K562 (cell line): ENCODE data around the gene SLCO2A1. TPM values are rescaled to one million over a fixed set of nuclear protein-coding genes. Genes with fewer than 3 reads are reported as not detected.

ENCODE experiments used
- ATAC-seq: fragments of 200-7000 bp; cut with Tn5 transposase; 3 replicates; pipeline ENCODE4 v1.9.1; 2020; ENCODE audit warnings: moderate library complexity
- BruUV-seq: library from RNA; stranded (reverse); fragments of 400-500 nt; replicated peaks from 2 replicates; lab custom pipeline; 2021; lab: Mats Ljungman, UMichigan
- CTCF ChIA-PET: fragments of 300-600 bp; formaldehyde crosslinking; extraction: SDS; loops from one replicate; lab custom pipeline; 2021; ENCODE audit warnings: low intra/inter-chr PET ratio; lab: Yijun Ruan, JAX
- POLR2A ChIA-PET: fragments of 300-600, 350-650 bp; sonication (Branson Sonifier 250); formaldehyde crosslinking; extraction: SDS; loops from one replicate; lab custom pipeline; 2021; ENCODE audit warnings: antibody characterized with exemption, inconsistent platforms; lab: Yijun Ruan, JAX
- DNase-seq, 4 experiments: peaks; one replicate each; pipeline versions ENCODE4 v3.0.0 to v3.0.0-alpha.2; 2011 to 2018; ENCODE audit warnings: low spot score in 3 of 4, mixed read lengths in 3 of 4; ENCODE audit errors: extremely low read depth in 1 of 4
- FAIRE-seq: peaks from 2 replicates; lab custom pipeline; 2011; peaks lifted over from hg19 to GRCh38; lab: Jason Lieb, UNC
- H2AFZ ChIP-seq: 2 replicates; pipeline ENCODE4 v1.6.0; 2011; ENCODE audit warnings: low read depth, low read length, control low read depth, inconsistent platforms
- H3K27ac ChIP-seq: fragments of 200-600 bp; 3 replicates; pipeline ENCODE4 v1.8.0; 2011; ENCODE audit warnings: low read depth, mild to moderate bottlenecking, control low read depth, inconsistent platforms, low read length, moderate library complexity, mixed read lengths; ENCODE audit errors: extremely low read depth
- H3K27me3 ChIP-seq, 2 experiments: fragments of 300-600 bp in 1 of 2; 2 replicates in 1 of 2; 3 replicates in 1 of 2; pipeline versions ENCODE4 v1.6.0 to v1.8.0; 2011; ENCODE audit warnings: inconsistent platforms in 2 of 2, low read length in 2 of 2, mild to moderate bottlenecking in 1 of 2, mixed read lengths in 1 of 2, moderate library complexity in 1 of 2; ENCODE audit not compliant: control insufficient read depth in 2 of 2, insufficient read depth in 2 of 2
- H3K36me3 ChIP-seq: fragments of 300-600 bp; 3 replicates; pipeline ENCODE4 v1.8.0; 2011; ENCODE audit warnings: mild to moderate bottlenecking, low read length, inconsistent platforms; ENCODE audit not compliant: control insufficient read depth, insufficient read depth
- H3K4me1 ChIP-seq, 2 experiments: fragments of 200-600 bp in 1 of 2; replicated peaks in 1 of 2; 2 replicates in 1 of 2; 3 replicates in 1 of 2; pipeline versions ENCODE4 v1.5.1 to v1.8.0; 2011; ENCODE audit warnings: inconsistent platforms in 2 of 2, low read length in 2 of 2, mild to moderate bottlenecking in 1 of 2, mixed read lengths in 1 of 2, moderate library complexity in 1 of 2; ENCODE audit not compliant: control insufficient read depth in 2 of 2, insufficient read depth in 2 of 2
- H3K4me2 ChIP-seq: 2 replicates; pipeline ENCODE4 v1.6.1; 2011; ENCODE audit warnings: low read length, control low read depth, inconsistent platforms, mixed read lengths; ENCODE audit not compliant: insufficient read depth
- H3K4me3 ChIP-seq: fragments of 200-600 bp; sonication (generic), shearing (Covaris generic); 2 replicates; pipeline ENCODE4 v1.5.1; 2016; ENCODE audit warnings: control low read depth, inconsistent platforms
- H3K79me2 ChIP-seq: fragments of 200-600 bp; 3 replicates; pipeline ENCODE4 v1.8.0; 2011; ENCODE audit warnings: low read length, inconsistent platforms; ENCODE audit not compliant: control insufficient read depth, insufficient read depth
- H3K9ac ChIP-seq, 2 experiments: 2 replicates each; pipeline versions ENCODE4 v1.6.0 to v1.6.1; 2011; ENCODE audit warnings: low read depth in 2 of 2, low read length in 2 of 2, control low read depth in 1 of 2, inconsistent platforms in 1 of 2, mild to moderate bottlenecking in 1 of 2, mixed read lengths in 1 of 2; ENCODE audit not compliant: insufficient read depth in 1 of 2
- H3K9me1 ChIP-seq: one replicate; pipeline ENCODE4 v1.6.0; 2011; ENCODE audit warnings: inconsistent platforms, mild to moderate bottlenecking, low read length, moderate library complexity; ENCODE audit not compliant: control insufficient read depth, insufficient read depth
- H3K9me3 ChIP-seq: replicated peaks from 2 replicates; pipeline ENCODE4 v1.5.1; 2011; ENCODE audit warnings: low read depth, low read length, inconsistent platforms; ENCODE audit not compliant: control insufficient read depth, insufficient read depth
- H4K20me1 ChIP-seq: replicated peaks from 2 replicates; pipeline ENCODE4 v1.6.1; 2011; ENCODE audit warnings: low read length, inconsistent platforms, mixed read lengths; ENCODE audit not compliant: control insufficient read depth, insufficient read depth
- MCM7 ChIP-seq, 2 experiments: fragments of 450-650 bp; IDR thresholded peaks; 2 replicates each; pipeline ENCODE4 v1.6.1; 2016 to 2018
- NFYB ChIP-seq: IDR thresholded peaks from 2 replicates; pipeline ENCODE4 v1.6.1; 2011; ENCODE audit warnings: mild to moderate bottlenecking, moderate library complexity; ENCODE audit not compliant: insufficient read length; ENCODE audit errors: extremely low read depth
- PHB2 ChIP-seq: fragments of 450-650 bp; IDR thresholded peaks from 2 replicates; pipeline ENCODE4 v1.6.1; 2017; ENCODE audit warnings: low read depth
- PML ChIP-seq: IDR thresholded peaks from 2 replicates; pipeline ENCODE4 v1.6.1; 2012; ENCODE audit warnings: low read length, inconsistent platforms
- PTRF ChIP-seq: fragments of 450-650 bp; IDR thresholded peaks from 2 replicates; pipeline ENCODE4 v1.6.1; 2016; ENCODE audit warnings: mild to moderate bottlenecking, missing genetic modification characterization, missing compliant biosample characterization
- SRSF3 ChIP-seq: fragments of 200-400 bp; formaldehyde crosslinking; IDR thresholded peaks from 2 replicates; pipeline ENCODE4 v1.6.1; 2016; ENCODE audit warnings: mild to moderate bottlenecking, low read length, moderate library complexity; ENCODE audit not compliant: insufficient read depth
- TFAM ChIP-seq: fragments of 250-450 bp; sonication (Bioruptor Pico); conservative IDR thresholded peaks from 2 replicates; pipeline ENCODE4 v1.5.0; 2021; ENCODE audit warnings: mild to moderate bottlenecking, moderate library complexity
- WGBS: fragments of 100-300 bp; shearing (Covaris generic); methylation state at CpG from one replicate; pipeline ENCODE4 v1.1.6; 2016; ENCODE audit warnings: low coverage, mixed read lengths; ENCODE audit not compliant: insufficient coverage; ENCODE audit errors: missing lambda C conversion rate; 5-methylcytosine and 5-hydroxymethylcytosine counted together
- in situ Hi-C: fragments of 300-500 bp; cut with MboI; formaldehyde crosslinking; loops from 4 replicates; pipeline ENCODE4 v1.15.0; 2018; ENCODE audit warnings: inconsistent platforms, mixed read lengths
- intact Hi-C: fragments of 100-400 bp; cut with micrococcal nuclease; formaldehyde crosslinking; loops from 2 replicates; pipeline ENCODE4 v1.14.2; 2022
- polyA plus RNA-seq, 8 experiments: library from polyadenylated mRNA; depleted of rRNA in 4 of 8; stranded (reverse) in 5 of 8; unstranded in 3 of 8; fragments of >200 nt; fragmentation: Nextera tagmentation in 2 of 8; fragmentation: Illumina TruSeq in 1 of 8; extraction: Ambion mirVana in 2 of 8; extraction: Trizol in 1 of 8; gene quantifications; 2 replicates each; pipeline versions ENCODE4 v1.2.1 to v1.2.3, GENCODE V29; 2011 to 2014; ENCODE audit warnings: inconsistent platforms in 1 of 8, missing spikeins in 1 of 8
- total RNA-seq, 7 experiments: library from RNA; depleted of rRNA in 6 of 7; stranded (reverse); fragments of >200 nt in 6 of 7; fragmentation: Illumina TruSeq in 2 of 7; extraction: Trizol in 2 of 7; gene quantifications; 2 replicates each; pipeline versions ENCODE4 v1.2.1 to v1.2.3, GENCODE V29; 2011 to 2021; ENCODE audit warnings: low replicate concordance in 1 of 7
- TF ChIP-seq, protein P1 (sequence below), 2 experiments: fragments of 450-650 bp; IDR thresholded peaks; 2 replicates each; pipeline ENCODE4 v1.6.1; 2016
- TF ChIP-seq, protein P2 (sequence below): fragments of 250-450 bp; sonication (Bioruptor Pico); IDR thresholded peaks from 2 replicates; pipeline ENCODE4 v1.4.0; 2020

SLCO2A1 gene
- total and polyA plus RNA-seq, 9 of the 15 experiments (the other 6 are each of a cell fraction or from before 2014, with no cell fraction given): 0.16 to 1.0 TPM; not detected in 7

DNA sequence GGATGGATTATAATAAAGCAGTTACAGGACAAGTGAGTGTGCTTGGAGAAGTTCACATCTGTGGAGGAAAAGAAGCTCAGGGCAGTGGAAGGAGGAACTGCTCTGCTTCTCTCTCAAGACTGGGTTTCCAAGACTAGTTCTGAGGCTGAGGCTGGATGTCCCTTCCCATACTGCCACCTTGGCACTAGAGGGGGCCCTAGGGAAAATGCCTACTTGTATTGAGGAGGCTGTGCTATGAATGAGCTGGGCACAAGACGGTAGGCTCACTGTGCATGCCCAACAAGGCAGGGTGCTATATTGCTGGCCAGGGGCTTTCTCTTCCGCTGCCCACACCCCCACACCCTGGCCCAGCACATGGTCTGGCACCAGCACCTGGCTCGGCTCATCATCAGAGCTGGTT lies 65.2 kb downstream of the SLCO2A1 start:
- BruUV-seq: no TSS peak
- intact Hi-C loops (no loop called here), in situ Hi-C loops (no loop called here)
- Histone ChIP-seq H3K36me3 (no peaks in the 10 kb centered on the region), H3K27me3 (peaks cover 0 to 33% of the 10 kb centered on the region in 2 experiments; a peak in 2 of 5 replicates), H3K9me3 (no peaks in the 10 kb centered on the region), H3K27ac (no peak overlapping the region), H3K9ac (no peak overlapping the region), H3K79me2 (no peaks in the 10 kb centered on the region), H4K20me1 (no peaks in the 10 kb centered on the region), H3K4me3 (no peak overlapping the region), H3K9me1 (no peaks in the 10 kb centered on the region), H3K4me1 (no peaks in the 10 kb centered on the region), H2AFZ (no peak overlapping the region), H3K4me2 (no peak overlapping the region)
- FAIRE-seq (no peak), DNase-seq (no peak), ATAC-seq (no peak)
- POLR2A ChIA-PET: no interaction called here
- TF ChIP-seq SRSF3 (no peak), TFAM (CRISPR knock-in tag) (no peak), PML (no peak), MCM7 (IDR thresholded peaks at IDR 0.05) (no peak), PHB2 (no peak), NFYB (no peak), PTRF (no peak)
- TF ChIP-seq, protein P1, sequence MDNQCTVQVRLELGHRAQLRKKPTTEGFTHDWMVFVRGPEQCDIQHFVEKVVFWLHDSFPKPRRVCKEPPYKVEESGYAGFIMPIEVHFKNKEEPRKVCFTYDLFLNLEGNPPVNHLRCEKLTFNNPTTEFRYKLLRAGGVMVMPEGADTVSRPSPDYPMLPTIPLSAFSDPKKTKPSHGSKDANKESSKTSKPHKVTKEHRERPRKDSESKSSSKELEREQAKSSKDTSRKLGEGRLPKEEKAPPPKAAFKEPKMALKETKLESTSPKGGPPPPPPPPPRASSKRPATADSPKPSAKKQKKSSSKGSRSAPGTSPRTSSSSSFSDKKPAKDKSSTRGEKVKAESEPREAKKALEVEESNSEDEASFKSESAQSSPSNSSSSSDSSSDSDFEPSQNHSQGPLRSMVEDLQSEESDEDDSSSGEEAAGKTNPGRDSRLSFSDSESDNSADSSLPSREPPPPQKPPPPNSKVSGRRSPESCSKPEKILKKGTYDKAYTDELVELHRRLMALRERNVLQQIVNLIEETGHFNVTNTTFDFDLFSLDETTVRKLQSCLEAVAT (IDR thresholded peaks at IDR 0.05): no peak
- TF ChIP-seq, protein P2, sequence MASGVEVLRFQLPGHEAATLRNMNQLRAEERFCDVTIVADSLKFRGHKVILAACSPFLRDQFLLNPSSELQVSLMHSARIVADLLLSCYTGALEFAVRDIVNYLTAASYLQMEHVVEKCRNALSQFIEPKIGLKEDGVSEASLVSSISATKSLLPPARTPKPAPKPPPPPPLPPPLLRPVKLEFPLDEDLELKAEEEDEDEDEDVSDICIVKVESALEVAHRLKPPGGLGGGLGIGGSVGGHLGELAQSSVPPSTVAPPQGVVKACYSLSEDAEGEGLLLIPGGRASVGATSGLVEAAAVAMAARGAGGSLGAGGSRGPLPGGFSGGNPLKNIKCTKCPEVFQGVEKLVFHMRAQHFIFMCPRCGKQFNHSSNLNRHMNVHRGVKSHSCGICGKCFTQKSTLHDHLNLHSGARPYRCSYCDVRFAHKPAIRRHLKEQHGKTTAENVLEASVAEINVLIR (CRISPR knock-in tag): no peak
- 0% methylated on average over 2 of the region's 3 CpGs for WGBS
- CTCF ChIA-PET: no interaction called here
